NK-92 (cell line): ENCODE measurements around the gene CTIF.

Experiments
- DNase-seq: peaks from one replicate; lab custom pipeline; 2025; ENCODE audit not compliant: unreplicated experiment; lab: John Stamatoyannopoulos, UW

CTIF gene

DNA sequence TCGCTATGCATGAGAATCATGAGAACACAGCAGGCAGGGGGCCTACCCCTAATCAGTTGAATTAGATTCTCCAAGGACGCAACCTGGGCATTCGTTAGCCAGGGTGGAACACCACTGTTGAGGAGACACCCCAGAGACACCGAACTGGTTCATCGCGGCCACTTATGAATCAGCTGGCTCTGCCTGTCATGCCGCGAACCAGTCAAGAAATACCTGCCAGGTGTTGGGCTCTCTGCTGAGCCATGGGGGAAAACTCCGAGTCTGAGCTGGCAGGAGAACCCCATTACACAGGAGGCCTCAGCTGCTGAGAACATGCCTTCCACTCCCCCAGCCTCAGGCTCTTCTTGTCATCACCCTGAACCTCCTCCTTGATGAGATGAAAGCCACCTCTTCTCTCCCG lies 227.7 kb downstream of the CTIF start:
- no peak for DNase-seq

DNA sequence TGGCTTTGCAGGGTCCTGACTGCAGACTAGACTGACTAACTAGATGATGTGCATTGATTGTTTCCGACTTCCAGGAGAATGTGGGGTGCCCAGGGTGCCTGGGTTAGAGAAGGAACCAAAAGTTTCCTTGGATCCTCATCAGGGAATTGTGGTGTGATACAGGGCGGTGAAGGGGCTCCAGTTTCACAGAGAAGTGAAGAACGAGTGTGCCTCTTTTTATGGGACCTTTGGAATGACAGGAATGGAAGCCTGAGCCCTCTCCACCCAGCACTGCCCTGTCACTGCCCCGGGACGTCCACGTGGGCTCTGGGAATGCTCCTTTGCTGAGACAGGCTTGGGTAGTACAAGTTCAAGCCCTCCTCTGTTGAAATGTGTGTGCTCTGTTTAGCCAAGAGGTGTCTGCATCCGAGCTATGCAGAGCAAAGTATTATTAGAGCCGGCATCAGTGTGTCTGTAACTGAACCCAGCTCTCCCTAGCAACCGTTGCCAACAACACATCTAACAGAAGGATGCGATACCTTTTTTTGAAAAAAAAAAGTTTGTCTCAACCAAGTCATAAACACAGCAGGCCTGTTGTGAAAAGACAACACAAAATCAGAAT lies 228.4 kb downstream of the CTIF start:
- no peak for DNase-seq

DNA sequence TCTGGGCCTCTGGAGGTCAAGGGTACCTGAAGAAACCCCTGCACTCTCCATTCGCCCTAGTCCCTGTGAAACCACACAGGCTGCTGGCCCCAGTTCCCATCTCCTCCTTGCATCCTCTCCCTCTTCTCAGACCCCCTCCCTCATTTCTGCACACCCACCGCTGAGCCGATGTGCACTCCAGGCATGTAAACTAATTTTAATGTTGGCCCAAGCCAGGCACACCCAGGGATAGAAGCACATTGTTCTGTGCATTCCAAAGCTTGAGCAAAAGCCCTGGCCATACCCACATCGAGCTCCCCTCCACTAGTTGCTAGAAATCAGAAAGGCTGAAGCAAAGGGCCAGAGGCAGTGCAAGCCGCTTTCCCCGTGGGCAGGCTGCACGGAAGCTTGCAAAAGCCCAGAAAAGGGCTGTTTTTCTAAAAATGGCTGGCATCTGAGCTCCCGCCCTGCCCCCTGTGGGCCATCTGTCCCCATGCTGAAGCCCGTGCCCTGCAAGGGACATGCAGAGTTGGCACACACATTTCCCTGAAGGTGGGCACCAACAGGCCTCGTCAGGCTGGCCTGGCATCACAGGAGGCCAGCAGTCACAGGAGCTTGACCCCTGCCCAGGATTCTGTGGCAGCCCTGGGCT lies 230.3 kb downstream of the CTIF start:
- no peak for DNase-seq

DNA sequence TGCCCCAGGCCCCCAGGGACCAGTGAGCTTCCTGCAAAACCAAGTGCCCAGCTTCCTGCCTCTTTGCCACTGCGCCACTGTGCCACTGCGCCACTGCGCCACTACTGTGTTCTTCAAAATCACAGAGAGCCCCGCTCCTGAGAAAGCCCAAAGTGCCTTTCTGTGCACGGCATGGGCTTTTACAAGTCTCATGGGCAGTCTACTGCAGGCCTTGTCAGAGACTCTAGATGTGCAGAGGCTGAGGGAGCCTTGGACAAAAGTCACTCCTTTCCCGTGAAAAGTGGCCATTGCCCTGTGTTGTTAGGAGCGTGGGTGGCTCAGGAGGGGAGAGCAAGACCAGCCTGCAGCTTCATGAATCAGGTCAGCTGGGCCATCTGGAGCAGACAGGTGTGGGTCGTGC lies 231.4 kb downstream of the CTIF start:
- DNase-seq: no peak

DNA sequence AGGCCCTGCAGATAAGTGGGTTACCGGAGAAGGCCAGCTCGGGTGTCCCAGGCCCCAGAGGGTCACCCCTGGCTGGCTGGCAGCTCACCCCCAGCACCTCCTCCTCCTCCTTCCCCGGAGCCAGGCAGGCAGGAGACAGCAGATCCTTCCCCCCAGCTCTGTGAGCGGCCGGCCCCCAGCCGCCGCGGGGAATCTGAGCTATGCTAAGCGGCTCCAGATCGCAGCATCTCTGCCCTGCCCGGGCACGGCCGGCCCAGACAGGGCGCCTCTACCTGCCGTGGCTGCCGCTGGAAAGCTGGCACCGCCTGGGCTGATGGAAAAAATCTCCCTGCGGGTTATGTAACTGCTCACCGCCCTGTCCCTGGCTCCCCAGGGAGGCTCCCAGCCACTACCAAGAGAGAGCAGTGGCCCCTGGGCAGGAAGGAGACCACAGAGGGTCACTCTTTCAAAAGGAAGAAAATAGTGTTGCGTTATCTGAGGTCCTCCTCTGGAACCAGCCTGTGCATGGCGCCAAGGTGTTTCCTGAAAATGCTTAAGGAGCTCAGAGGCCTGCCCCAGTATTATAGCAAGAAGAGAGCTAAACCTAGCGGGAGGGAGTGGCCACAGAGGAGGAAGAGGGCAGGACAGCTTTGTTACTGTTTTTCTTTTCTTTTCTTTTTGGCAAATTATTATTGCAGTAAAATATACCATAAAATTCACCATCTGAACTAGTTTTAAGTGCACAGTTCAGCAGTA lies 233.0 kb downstream of the CTIF start:
- DNase-seq: no peak

DNA sequence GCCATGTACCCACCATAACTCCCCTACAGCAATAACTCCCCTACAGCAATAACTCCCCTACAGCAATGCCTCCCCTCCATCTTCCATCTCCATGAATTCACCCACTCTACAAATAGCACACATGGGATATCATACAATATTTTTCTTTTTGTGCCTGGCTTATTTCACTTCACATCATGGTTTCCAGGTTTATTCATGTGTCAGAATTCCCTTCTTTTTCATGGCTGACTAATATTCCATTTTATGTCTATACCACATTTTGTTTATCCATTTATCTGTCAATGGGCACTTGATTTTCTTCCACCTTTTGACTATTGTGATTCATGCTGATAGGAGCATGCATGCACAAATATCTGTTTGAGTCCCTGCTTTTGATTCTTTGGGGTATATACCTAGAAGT lies 233.6 kb downstream of the CTIF start:
- DNase-seq: no peak

DNA sequence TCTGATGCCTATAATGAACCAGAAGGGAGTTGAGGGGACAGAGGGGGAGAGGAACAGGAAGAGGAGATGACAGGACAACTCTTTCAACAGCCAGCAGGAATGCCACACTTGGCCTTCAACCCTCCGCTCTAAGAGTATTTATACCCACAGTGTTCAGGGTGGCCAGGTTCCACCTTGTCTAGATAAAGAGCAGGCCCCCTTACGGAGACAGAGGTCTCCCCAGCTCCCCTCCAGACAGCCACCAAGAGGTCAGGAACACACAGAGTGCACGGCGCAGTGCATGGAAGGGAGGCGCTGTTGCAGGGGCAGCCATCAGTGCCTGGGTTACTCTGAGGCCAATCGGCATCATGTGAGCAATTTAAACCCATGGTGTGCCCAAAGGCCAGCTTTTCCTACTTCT lies 235.0 kb downstream of the CTIF start:
- no peak for DNase-seq

DNA sequence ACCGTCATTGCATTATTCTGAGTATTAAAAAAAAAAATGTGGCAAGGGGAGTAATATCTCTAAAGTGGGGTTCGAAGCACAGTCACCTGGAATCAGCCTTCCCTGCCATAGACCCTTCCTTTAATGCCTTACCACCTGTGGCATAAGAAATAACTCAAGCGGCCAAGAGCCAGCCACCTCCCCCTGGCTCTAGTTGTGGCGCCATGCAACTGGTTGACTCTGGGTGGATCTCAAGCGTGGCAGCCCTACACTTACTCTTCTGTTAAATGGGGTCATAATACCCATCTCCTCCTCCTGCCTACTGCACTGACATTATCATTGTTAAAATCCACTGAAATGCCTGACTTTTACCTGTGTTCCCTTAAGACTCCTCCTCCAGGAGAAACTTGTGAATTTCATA lies 236.1 kb downstream of the CTIF start:
- no peak for DNase-seq

DNA sequence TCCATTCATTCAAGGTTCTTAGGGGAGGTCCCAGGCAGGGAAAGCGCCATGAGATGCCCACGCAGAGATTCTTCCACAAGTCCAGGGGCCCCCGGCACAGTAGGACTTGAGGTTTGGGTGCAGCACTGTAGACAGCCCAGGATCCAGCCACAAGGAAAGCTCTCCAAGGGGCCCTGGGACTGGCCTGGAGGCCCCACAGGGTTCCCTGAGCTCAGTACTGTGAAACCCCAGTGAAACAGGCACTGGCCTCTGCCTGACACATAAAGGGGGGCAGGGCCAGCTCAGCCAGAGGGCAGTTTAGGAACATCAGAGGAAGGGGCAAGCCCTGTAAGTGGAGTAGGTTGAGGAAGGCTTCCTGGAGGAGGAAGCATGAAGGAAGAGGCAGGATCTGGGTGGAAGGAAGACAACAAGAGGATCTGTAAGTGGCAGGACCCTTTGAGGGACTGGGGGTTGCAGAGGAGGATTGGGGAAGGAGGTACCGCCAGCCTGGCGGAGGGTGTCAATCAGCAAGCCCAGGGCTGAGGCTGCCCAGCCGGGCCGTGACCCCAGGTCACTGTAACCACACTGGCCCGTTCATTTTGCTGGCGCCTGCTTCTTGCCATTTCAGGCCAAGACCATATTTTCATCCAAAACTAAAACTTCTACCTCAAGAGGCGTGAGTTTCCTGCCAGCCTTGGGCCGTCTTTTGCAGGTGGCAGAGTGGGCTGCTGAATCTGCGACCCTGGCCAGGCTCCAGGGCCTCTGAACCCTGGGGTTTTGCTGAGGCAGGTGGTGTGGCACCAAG lies 236.7 kb downstream of the CTIF start:
- no peak for DNase-seq

DNA sequence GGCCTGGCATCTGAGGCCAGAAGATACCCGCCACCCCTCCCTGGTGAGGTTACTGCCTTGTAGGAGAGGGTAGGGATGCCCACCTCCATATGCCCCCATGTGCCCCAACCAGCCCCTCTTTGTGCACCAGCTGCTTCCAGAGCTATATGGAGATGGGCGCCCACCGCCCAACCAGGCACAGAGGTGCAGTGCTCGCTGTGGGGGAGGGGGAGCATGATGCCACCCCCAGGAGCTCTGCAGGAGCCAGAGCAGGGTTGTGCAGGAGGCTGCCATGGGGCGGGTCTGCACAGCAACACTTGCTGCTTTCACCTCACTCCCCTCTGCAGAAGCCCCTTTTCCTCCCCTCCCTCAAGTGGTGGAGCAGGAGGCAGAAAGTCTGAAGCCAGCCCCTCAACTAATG lies 237.3 kb downstream of the CTIF start:
- DNase-seq: no peak

DNA sequence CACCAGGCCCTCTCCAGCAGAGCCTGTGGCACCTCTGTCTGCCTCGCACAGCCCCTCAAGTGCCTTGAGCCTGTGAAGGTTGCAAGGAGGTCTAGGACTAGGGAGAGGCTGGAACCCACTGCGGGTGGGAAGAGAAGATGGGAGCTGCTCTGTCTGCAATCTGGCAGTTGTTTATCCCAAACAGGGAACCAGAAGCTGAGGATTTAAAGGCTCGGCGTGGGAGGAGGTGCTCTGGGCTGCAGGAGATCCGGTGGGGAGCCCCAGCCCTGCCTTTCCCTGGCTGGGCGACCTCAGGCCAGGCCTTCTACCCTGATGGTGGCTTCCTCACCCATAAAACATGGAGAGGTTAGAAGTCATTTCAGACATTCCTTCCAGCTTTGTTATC lies 237.8 kb downstream of the CTIF start:
- no peak for DNase-seq

DNA sequence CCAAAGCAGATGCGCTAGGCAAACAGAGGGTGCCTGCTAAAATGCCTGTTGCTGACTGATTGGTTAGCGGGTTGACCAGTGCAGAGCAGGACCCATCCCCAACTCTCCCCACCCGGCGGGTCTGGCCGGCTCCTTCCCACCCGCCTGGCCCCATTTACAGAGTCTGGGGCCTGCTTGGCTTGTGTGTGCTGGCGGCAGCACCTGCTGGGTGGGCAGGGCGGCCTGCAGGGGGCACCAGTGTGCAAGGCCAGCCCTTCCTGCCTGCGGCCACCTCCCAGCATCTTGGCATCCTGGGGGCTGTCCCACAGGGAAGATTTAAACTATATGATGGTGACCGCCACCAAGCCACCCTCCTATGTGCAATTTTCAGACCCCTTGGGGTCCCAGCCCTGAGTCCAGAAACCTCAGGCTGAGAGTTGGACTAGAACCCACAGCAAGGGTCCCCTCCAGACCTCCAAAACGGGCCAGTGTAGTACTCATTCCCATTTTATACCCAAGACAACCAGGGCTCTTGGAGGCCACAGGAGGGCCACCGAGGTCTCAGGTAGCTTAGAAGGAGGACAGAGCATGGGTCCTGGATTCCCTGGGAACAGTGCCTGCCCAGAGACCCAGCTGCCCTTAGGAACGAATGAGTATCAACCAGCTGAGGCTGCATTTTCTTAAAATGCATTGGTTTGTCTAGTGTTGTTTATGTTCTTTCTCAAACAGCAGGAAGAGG lies 238.4 kb downstream of the CTIF start:
- no peak for DNase-seq

DNA sequence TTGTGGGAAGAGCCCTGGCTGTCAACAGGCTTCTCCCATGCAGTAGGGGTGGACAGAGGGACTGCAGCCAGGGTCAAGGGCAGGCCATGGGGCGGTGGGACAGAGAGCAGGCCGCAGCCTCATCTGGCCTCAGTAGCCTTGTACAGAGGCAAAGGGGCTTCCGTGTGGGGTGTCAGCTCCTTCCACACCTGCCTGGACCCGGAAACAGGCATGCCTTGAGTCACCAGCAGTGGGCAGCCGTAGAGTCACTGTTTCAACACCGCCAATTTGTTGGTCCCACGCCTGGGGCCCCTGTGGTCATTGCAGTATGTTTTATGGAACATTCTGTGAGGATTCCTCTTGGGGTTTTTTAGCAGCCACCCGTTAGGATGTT lies 238.9 kb downstream of the CTIF start:
- DNase-seq: no peak

DNA sequence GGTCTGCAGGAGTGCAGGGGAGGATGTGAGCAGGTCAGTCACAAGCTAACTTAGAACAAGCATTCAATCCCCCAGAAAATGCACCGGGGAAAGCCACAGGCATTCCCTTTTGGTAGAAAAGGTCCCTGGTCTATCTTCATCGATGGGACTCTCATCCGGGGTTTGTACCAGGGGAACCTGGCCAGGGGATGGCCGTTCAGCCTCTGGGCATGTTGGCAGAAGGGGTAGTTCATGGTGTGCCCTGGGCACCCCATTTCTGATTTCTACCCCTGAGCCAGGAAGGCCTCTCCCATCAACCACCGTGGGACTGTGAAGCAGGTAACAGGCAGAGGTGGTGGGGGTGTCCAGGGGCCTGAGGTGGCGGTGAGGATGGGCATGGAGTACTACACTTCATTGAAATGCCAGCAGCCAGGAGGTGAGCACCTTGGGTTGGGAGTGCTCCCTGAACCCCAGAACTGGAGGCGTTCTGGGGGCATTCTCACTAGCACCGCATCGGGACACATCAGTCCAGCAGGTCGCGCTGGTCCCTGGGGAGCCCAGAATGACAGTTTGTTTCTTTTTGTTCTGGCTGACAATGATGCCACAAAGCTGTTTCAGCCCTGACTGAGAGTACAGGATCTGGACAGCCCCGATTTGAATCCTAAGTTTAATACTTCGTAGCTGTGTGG lies 239.6 kb downstream of the CTIF start:
- DNase-seq: no peak

DNA sequence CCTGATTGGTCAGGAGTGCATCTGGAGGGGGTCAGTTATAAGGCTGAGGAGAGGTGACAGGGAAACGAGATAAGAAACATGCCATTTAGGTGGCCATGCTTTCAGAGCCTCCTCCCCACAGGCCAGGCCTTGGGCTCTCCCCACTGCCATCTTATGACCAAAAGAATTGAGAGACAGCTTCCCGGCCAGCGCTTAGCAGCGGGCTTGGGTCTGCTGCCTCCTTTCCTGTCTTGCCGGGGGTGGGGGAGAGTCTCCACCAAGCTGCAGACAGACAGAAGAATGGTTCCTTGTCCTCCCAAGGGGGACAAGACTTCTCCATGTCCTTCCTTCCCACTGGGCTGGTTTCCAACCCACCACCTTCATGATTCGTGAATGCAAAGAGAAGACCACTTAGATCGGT lies 240.6 kb downstream of the CTIF start:
- DNase-seq: no peak

DNA sequence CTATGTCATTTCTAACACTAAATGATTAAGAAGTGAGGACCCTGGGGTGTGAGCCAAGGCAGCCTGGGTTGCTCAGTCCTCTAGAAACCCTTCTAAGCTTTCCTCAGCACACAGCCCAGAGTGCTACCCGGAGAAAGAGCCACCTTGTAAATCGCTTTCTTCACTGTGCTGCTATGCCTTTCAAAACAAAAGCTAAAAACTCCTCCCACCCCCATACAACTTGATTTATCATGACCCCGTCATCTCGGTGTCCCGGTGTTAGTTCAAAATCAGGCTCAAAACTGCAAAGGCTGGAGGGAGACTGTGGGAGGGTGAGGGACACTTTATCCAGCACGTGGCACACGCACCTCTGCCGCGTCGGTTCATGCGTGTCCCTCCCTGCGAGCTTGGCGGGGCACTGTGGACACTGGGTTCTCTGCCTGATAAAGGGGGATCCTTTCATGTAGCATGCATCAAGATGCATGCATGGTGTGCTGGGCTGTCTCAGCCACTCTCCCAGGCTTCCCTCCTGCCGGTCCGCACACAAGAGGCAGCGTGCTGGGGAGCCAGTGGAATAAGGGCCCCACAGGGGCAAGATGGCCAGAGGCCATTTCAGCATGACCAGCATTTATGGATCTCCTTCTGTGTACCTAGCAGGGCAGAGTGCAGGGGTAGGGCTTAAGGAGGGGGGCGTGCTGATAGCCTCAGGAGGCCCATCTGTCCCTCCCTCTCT lies 241.5 kb downstream of the CTIF start:
- no peak for DNase-seq

DNA sequence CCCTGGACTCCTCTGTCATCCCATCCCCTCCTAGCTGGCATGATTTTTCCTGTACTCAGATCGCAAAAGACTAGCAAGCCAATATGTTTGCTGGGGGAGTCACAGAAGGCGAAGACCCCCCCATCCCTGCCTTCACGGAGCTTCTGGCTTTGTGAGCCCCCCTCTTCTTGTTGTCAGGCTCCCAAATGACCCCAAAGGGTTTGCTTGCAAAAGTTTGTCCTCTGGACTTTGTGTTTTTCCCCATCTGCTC lies 242.0 kb downstream of the CTIF start:
- no peak for DNase-seq

DNA sequence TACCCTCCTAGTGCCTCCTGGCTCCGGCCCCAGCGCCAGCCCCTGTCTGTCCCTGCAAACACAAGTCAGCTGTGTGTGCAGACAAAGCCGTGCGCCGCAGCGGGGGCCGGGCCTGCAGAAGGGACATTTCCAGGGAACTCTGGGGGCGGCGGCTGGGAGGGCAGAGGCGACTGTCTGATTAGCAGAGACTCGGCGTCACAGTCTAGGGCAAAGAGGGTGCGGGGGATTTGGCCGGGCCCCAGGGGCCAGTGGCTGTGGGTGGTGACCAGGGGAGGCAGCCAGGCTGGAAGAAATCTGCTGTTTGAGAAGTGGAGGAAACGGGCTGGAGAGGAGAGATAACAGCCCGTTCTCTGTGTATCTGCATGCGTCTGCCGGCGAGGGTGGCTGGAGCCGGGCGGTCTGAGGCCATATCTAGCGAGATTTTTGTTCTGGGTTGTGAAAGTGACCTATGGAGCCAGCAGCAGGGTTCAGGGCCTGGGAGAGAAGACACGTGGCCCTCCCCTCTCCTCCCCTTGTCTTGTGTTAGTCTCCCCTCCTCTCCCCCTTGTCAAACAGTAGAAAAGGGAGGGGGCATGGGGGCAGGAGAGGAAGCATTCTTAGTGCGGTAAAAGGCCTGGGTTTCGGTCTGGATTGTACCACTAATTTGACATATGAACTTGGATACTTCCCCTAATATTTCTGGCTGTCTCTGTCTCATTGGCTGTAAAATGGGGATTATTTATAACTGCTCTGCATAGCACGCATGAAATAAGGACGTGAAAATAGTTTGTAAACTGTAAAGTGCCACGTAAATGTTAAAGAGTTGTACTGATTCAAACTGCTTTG lies 242.5 kb downstream of the CTIF start:
- no peak for DNase-seq

DNA sequence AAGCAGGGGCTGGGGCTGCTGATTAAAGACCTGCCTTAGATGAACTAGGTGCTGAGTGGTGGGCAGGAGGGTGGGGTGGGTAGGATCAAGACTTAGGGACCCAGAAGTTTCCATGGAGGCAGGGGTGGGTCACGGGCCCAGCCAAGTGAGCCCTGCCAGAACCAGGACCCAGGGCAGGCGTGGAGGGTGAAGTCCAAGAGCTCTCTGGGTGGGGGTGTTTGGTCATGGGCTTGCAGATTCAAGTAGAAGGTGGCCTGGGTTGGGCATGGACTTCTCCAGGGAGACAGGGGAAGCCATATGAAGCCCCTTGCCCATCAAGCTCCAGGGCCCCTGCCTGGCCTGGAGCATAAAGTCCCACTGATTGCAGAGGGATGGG lies 243.1 kb downstream of the CTIF start:
- DNase-seq: no peak
